GM06990 (cell line): ENCODE results near the gene ZNF48.
"Not testable (repeated sequence)": the region's sequence is repeated elsewhere in the genome, so short reads cannot be mapped to it uniquely, and the experiment has no call there.

Experiments
- DNase-seq: peaks from one replicate; pipeline ENCODE4 v3.0.0-alpha.2; 2011; ENCODE audit not compliant: insufficient read length; ENCODE audit errors: extremely low read depth
- H3K27me3 ChIP-seq: replicated peaks from 2 replicates; pipeline ENCODE4 v1.6.0; 2011; ENCODE audit warnings: low read length; ENCODE audit not compliant: control insufficient read depth, insufficient read depth
- H3K36me3 ChIP-seq: 2 replicates; pipeline ENCODE4 v1.5.1; 2011; ENCODE audit warnings: low read length; ENCODE audit not compliant: control insufficient read depth, insufficient read depth
- H3K4me3 ChIP-seq: replicated peaks from 2 replicates; pipeline ENCODE4 v1.5.1; 2011; ENCODE audit warnings: low read depth, mild to moderate bottlenecking, control low read depth, low read length
- TF ChIP-seq, protein P1 (sequence below): IDR thresholded peaks from 2 replicates; pipeline ENCODE4 v1.5.1; 2011; ENCODE audit warnings: low read length, control low read depth, mild to moderate bottlenecking, inconsistent platforms; ENCODE audit not compliant: insufficient read depth, poor library complexity, severe bottlenecking

The ZNF48 gene

DNA sequence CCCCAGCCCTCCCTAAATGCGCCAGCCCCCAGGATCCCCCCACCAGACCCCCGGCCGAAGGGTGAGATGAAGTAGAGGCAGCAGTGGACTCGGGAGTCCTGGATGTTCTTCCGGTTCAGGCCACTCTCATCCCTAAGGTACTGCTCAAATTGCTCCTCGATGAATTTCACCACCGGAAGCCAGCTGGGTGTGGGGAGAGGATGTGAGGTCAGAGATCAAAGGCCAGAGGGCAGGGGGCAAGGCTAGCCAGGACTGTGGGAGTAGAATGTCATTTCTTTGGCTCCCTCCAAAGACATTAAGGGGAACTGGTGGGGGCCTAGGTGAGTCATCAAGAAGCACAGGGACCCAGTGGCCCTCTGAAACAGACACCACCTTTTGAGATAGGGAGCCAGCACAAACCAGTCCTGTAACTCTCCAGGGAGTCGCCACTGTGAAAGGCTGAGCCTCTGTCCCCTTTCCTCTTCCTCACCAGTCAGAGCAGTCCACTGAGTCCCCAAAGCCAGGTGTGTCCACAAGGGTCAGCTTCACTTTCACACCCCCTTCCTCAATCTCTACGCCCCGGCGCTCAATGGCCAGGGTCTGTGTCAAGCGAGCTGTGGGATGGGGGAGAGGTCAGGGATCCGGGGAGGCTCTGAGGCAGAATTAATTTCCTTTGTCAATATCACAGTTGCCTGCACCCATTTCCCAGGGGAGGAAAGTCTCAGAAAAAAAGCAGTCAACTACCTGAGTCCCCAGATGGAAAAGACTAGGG lies 13.8 kb upstream of the ZNF48 start:
- Histone ChIP-seq H3K36me3 (peaks cover 6% of the 10 kb centered on the region), H3K27me3 (no peaks in the 10 kb centered on the region), H3K4me3 (peak overlapping the region; percentile 83)
- DNase-seq = no peak
- TF ChIP-seq, protein P1, sequence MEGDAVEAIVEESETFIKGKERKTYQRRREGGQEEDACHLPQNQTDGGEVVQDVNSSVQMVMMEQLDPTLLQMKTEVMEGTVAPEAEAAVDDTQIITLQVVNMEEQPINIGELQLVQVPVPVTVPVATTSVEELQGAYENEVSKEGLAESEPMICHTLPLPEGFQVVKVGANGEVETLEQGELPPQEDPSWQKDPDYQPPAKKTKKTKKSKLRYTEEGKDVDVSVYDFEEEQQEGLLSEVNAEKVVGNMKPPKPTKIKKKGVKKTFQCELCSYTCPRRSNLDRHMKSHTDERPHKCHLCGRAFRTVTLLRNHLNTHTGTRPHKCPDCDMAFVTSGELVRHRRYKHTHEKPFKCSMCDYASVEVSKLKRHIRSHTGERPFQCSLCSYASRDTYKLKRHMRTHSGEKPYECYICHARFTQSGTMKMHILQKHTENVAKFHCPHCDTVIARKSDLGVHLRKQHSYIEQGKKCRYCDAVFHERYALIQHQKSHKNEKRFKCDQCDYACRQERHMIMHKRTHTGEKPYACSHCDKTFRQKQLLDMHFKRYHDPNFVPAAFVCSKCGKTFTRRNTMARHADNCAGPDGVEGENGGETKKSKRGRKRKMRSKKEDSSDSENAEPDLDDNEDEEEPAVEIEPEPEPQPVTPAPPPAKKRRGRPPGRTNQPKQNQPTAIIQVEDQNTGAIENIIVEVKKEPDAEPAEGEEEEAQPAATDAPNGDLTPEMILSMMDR = no peak

DNA sequence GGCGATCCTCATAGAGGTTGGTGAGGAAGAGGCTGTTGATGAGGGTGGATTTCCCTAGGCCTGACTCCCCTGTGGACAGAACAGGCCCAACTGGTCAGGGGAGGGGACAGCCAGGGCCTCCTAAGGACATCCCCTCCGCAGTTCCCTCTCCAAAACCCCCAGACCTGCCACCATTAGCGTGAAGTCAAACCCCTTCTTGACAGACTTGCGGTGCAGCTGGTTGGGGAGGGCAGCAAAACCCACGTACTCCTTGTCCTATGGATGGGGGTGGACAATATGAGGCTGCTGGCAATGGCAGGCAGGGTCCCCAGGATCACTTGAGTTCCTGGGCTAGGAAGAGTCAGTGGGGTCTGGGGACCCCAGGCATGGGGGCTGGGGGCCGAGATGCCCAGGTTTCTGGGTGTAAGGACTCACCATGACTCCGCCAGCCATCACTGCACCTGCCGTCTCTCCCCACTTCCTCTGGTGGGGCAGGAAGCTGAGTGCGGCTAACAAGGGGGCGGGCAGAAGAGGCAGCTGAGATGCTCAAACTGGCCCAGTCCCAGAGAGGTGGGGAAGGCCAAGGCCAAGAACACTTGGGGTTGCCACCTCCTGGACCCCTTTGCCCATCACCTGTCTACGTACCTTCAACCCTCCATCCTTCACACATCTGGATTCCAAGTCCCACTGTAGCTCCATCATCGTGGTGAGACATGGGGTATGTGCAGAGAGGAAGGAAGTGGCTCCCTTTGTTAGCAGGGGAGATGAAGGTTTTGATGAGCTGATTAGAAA lies 12.9 kb upstream of the ZNF48 start, which contains the start of gene SEPTIN1:
Gene SEPTIN1, minus strand, starts transcription at position 451 of the 771 bp plus-strand sequence. Its CDS starts 19 bp downstream, at position 432.
- peaks cover 6% of the 10 kb centered on the region for H3K36me3 ChIP-seq
- TF ChIP-seq, protein P1 = no peak
- no peaks in the 10 kb centered on the region for H3K27me3 ChIP-seq
- DNase-seq = peak; percentile 79
- peak within 1 kb of the TSS; percentile 83 for H3K4me3 ChIP-seq

DNA sequence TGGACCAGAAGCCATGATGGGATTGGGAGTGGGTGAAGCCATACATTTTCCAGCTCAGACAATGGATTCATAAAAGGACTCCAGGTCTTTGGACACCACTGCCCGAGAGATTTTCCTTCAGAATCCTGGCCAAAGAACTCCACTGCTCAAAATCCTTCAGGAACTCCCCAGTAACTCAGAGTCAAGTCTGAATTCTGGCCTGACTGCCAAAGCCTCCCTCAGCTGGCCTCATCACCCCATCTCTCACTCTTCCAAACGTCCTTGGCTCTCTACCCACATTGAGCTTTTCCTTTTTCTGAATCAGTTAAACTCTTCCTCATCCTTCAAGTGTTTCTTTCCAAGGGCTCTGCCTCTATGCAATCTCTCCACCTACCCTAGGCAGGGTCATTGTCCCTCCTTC lies 11.7 kb upstream of the ZNF48 start:
- H3K27me3 ChIP-seq = no peaks in the 10 kb centered on the region
- TF ChIP-seq, protein P1 = no peak
- DNase-seq = no peak
- H3K4me3 ChIP-seq = no peak overlapping the region
- H3K36me3 ChIP-seq = peaks cover 6% of the 10 kb centered on the region

DNA sequence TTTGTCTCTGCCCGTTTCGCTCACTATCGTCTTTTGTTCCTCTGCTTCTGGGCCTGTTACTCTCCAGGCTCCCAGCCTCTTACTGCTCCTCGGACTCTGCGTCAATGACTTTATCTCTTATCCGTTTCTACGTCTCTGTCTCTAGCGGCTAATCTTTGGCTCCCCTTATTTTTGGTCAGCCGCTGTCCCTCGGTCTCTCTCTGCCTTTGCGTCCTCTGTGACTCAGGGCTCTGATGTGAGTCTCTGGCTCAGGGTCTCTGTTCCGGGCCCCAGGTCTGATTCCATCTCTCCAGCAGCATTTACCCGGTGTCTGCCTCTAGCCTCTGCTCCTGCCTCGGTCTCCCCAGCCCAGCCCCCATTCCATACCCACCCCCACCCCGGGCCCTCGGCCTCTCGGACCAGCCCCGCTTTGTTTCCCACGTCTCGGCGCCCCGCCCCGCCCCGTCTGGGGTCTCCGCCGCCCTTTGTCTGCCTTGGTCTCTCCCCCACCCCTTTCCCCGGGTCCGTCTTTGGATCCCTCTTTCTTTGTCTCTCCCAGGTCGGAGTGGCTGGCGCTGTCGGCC lies 547 bp upstream of the ZNF48 start:
- peaks cover 4% of the 10 kb centered on the region for H3K36me3 ChIP-seq
- TF ChIP-seq, protein P1 = no peak
- H3K27me3 ChIP-seq = no peaks in the 10 kb centered on the region
- no peak for DNase-seq
- peak overlapping the region; percentile 83 for H3K4me3 ChIP-seq

DNA sequence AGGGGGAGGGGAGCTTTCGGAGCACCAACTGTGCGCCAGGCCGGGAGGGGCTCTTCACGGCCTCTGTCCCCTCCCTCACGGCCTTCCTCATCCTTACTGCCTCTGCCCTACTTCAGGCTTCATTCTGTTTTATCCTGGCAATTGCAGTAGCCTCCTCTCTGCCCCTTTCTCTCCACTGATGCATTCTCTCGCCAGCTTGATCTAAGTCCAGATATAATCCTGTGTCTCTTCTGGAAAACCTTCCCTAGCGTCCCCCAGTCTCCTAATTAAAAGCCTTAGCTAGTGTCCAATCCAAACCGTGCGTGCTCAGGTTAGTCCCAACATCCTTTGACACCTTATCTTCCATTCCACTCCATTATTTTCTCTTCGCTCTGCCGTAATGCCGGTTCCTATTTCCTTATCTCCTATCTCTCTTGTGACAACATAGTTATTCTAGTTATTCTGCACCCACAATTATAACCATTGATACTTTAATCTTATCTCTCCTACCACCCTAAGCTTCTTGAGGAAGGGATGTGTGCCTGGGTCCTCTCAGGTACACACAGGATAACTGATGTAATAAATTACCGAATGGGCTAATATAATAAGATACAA lies 869 bp downstream of the ZNF48 start:
- Histone ChIP-seq H3K4me3 (peak overlapping the region; percentile 83), H3K27me3 (no peaks in the 10 kb centered on the region), H3K36me3 (peaks cover 4% of the 10 kb centered on the region)
- TF ChIP-seq, protein P1 = no peak
- DNase-seq = no peak

DNA sequence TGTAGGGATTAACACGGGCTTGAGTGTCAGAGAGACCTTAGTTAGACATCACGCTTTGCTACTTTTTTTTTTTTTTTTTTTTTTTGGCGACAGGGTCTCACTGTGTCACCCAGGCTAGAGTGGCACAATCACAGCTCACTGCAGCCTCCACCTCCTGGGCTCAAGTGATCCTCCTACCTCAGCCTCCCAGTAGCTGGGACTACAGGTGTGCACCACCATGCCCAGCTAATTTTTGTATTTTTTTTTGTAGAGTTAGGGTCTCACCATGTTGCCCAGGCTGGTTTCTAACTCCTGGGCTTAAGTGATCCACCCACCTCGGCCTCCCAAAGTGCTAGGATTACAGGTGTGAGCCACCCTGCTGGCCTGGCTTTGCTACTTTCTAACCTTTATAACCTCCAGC lies 1.4 kb downstream of the ZNF48 start:
- DNase-seq, H3K36me3 ChIP-seq, H3K27me3 ChIP-seq: not testable (repeated sequence)
- peak overlapping the region; percentile 83; the same call in 1 of the 2 replicates for H3K4me3 ChIP-seq
